Measurements from ENCODE around the gene GRIN3B. TPM values are rescaled to one million over a fixed set of nuclear protein-coding genes. Genes with fewer than 3 reads are reported as not detected.

GRIN3B gene
- total and polyA plus RNA-seq, 2 donors (not counting 1 experiment from before 2014, with no cell fraction given), result 0.10 to 0.42 TPM

- Histone ChIP-seq H3K9ac (ENCODE audit: low read length) (peak overlapping the region; percentile 23), H3K9me3 (ENCODE audit: control extremely low read depth in 1 of 3, control insufficient read depth in 2 of 3, insufficient read depth in 1 of 3, low read length in 2 of 3) (no peaks in the 10 kb centered on the region), H3K4me3 (ENCODE audit: control extremely low read depth in 1 of 5, extremely low read depth in 1 of 5, insufficient read depth in 1 of 5, low read depth in 2 of 5, low read length in 4 of 5) (peak overlapping the region in 2 of 5 experiments; percentile 10 to 36), H2AFZ (ENCODE audit: insufficient read depth, low read depth, low read length, poor library complexity, severe bottlenecking) (peak overlapping the region; percentile 65), H3K36me3 (replicated peaks in 1 of 2; ENCODE audit: control extremely low read depth in 1 of 2, control insufficient read depth in 1 of 2, extremely low read depth in 1 of 2, insufficient read depth in 2 of 2, low read length in 1 of 2) (peaks cover 0 to 6% of the 10 kb centered on the region in 2 experiments), H3K79me2 (ENCODE audit: control insufficient read depth, insufficient read depth, low read length) (peaks cover 17% of the 10 kb centered on the region), H3K4me2 (replicated peaks; ENCODE audit: low read depth, low read length, poor library complexity, severe bottlenecking) (peak overlapping the region; percentile 80), H4K20me1 (ENCODE audit: control insufficient read depth, insufficient read depth, low read length, poor library complexity, severe bottlenecking) (no peaks in the 10 kb centered on the region), H3K4me1 (ENCODE audit: control insufficient read depth in 2 of 2, insufficient read depth in 2 of 2, low read length in 2 of 2) (peaks cover 19 to 27% of the 10 kb centered on the region in 2 donors), H3K27me3 (replicated peaks in 1 of 4; ENCODE audit: control extremely low read depth in 1 of 4, control insufficient read depth in 3 of 4, insufficient read depth in 4 of 4, low read length in 3 of 4) (no peaks in the 10 kb centered on the region), H3K27ac (ENCODE audit: low read length in 2 of 2) (no peak overlapping the region)
- peak overlapping the region; percentile 20 for H3K27ac Mint-ChIP-seq
- peak overlapping the region; percentile 16 for H3K4me3 Mint-ChIP-seq
- no peaks in the 10 kb centered on the region for H3K27me3 Mint-ChIP-seq
- H3K4me1 Mint-ChIP-seq, result peaks cover 16% of the 10 kb centered on the region
- DNase-seq (peak; percentile 86), ATAC-seq (ENCODE audit: low read depth) (peak; percentile 73)
- intact Hi-C loops (cut with micrococcal nuclease), result loop anchor here (1.0 to 2.0 kb wide), 2 partner anchors 61 to 120 kb away; no protein-coding TSS in a partner anchor
- CTCF ChIA-PET, result interaction anchor here (1.1 to 5.3 kb wide), 11 partner anchors 8 to 128 kb away, joined by 3 to 143 read pairs (median 5); partner anchors contain the start of gene CFD
- POLR2A ChIA-PET, result interaction anchor here (0.9 to 2.1 kb wide), 3 partner anchors 58 to 122 kb away, joined by 4 to 10 read pairs (median 5); no protein-coding TSS in a partner anchor
- H3K9me3 Mint-ChIP-seq (ENCODE audit: insufficient read depth), result no peaks in the 10 kb centered on the region
- WGBS (ENCODE audit: insufficient coverage), result under 1% methylated on average over 43 of the region's 46 CpGs
- TF ChIP-seq EZH2 (IDR thresholded peaks at IDR 0.05; ENCODE audit: borderline replicate concordance, insufficient read depth, low read depth, low read length, poor library complexity, severe bottlenecking), result no peak
- TF ChIP-seq, protein P1, sequence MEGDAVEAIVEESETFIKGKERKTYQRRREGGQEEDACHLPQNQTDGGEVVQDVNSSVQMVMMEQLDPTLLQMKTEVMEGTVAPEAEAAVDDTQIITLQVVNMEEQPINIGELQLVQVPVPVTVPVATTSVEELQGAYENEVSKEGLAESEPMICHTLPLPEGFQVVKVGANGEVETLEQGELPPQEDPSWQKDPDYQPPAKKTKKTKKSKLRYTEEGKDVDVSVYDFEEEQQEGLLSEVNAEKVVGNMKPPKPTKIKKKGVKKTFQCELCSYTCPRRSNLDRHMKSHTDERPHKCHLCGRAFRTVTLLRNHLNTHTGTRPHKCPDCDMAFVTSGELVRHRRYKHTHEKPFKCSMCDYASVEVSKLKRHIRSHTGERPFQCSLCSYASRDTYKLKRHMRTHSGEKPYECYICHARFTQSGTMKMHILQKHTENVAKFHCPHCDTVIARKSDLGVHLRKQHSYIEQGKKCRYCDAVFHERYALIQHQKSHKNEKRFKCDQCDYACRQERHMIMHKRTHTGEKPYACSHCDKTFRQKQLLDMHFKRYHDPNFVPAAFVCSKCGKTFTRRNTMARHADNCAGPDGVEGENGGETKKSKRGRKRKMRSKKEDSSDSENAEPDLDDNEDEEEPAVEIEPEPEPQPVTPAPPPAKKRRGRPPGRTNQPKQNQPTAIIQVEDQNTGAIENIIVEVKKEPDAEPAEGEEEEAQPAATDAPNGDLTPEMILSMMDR (IDR thresholded peaks at IDR 0.05), result peak; percentile 93
Observed at GRCh38 chr19:982567-983170, 17.6 kb upstream of the GRIN3B start.

Data from B cell (primary cell).